ENCODE results near the gene MBD4. TPM values are rescaled to one million over a fixed set of nuclear protein-coding genes. Genes with fewer than 3 reads are reported as not detected.

The MBD4 gene
- total RNA-seq, 1 experiment from 2014 or later, result 35.8 TPM

DNA sequence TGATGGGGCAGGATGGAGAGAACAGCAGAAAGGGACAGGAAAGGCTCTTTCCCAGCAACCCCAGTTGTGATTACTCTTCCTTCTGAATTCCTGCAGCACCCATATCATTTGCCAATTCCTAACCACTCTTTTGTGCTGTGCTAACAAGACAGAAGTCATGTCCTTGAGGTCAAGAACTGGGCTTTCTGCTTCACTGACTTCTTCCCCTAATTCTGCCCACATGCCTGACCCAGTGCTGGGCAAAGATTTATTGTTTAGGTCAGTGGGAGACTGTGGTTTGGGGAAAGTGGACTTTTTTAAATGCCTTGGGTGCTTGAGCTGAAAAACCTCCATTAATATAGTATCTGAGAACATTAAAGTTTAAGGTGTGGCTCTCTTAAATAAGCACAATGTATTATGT is 7.1 kb downstream of the MBD4 start:
- intact Hi-C loops (cut with micrococcal nuclease), result no loop called here
- BruUV-seq (replicated peaks), result no TSS peak
- ChIA-PET CTCF (interaction anchor here (0.6 to 1.1 kb wide), 2 partner anchors 20 to 225 kb away, joined by 3 to 4 read pairs; no protein-coding TSS in a partner anchor), POLR2A (interaction anchor here (0.7 kb wide), 1 partner anchor 118 kb away, joined by 3 read pairs; no protein-coding TSS in a partner anchor)
- peaks cover 29% of the 10 kb centered on the region for H3K4me1 Mint-ChIP-seq (ENCODE audit: insufficient read depth, unreplicated experiment)
- TF ChIP-seq, protein P1, sequence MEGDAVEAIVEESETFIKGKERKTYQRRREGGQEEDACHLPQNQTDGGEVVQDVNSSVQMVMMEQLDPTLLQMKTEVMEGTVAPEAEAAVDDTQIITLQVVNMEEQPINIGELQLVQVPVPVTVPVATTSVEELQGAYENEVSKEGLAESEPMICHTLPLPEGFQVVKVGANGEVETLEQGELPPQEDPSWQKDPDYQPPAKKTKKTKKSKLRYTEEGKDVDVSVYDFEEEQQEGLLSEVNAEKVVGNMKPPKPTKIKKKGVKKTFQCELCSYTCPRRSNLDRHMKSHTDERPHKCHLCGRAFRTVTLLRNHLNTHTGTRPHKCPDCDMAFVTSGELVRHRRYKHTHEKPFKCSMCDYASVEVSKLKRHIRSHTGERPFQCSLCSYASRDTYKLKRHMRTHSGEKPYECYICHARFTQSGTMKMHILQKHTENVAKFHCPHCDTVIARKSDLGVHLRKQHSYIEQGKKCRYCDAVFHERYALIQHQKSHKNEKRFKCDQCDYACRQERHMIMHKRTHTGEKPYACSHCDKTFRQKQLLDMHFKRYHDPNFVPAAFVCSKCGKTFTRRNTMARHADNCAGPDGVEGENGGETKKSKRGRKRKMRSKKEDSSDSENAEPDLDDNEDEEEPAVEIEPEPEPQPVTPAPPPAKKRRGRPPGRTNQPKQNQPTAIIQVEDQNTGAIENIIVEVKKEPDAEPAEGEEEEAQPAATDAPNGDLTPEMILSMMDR (IDR thresholded peaks at IDR 0.05; ENCODE audit: unreplicated experiment), result no peak
- no peak overlapping the region for H3K4me3 Mint-ChIP-seq (ENCODE audit: unreplicated experiment)
- no peaks in the 10 kb centered on the region for H3K9me3 Mint-ChIP-seq (ENCODE audit: unreplicated experiment)
- no peaks in the 10 kb centered on the region for H3K27me3 Mint-ChIP-seq (ENCODE audit: insufficient read depth, unreplicated experiment)
- H3K27ac Mint-ChIP-seq (ENCODE audit: low read depth, unreplicated experiment), result no peak overlapping the region
- DNase-seq (ENCODE audit: unreplicated experiment), result no peak
- peaks cover 73% of the 10 kb centered on the region for H3K36me3 Mint-ChIP-seq (ENCODE audit: insufficient read depth, unreplicated experiment)

DNA sequence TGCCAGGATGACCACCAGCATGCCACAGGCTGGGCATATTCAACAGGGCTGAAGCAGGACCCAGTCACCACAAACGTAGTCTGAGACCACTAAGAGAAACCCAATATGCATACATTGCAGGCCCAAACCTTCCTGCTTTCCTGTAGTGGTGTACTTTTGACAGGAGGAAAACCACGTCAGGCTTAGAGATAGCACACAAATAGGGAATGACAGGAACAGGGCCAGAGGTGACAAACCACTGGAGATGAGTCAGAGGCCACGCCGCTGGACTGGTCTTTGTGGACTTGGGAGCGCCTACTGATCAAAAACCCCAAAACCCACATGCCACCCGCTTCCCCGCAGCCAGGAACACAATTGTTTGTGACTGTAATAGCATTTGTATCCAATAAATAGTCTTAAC is 7.7 kb downstream of the MBD4 start:
- TF ChIP-seq, protein P1 (IDR thresholded peaks at IDR 0.05; ENCODE audit: unreplicated experiment), result no peak
- no peak for DNase-seq (ENCODE audit: unreplicated experiment)
- peaks cover 26% of the 10 kb centered on the region for H3K4me1 Mint-ChIP-seq (ENCODE audit: insufficient read depth, unreplicated experiment)
- no peaks in the 10 kb centered on the region for H3K9me3 Mint-ChIP-seq (ENCODE audit: unreplicated experiment)
- CTCF ChIA-PET, result interaction anchor here (0.6 to 1.1 kb wide), 2 partner anchors 19 to 225 kb away, joined by 3 to 4 read pairs; no protein-coding TSS in a partner anchor
- H3K4me3 Mint-ChIP-seq (ENCODE audit: unreplicated experiment), result no peak overlapping the region
- no peak overlapping the region for H3K27ac Mint-ChIP-seq (ENCODE audit: low read depth, unreplicated experiment)
- no peaks in the 10 kb centered on the region for H3K27me3 Mint-ChIP-seq (ENCODE audit: insufficient read depth, unreplicated experiment)
- no TSS peak for BruUV-seq (replicated peaks)
- POLR2A ChIA-PET, result no interaction called here
- intact Hi-C loops (cut with micrococcal nuclease), result no loop called here
- peaks cover 67% of the 10 kb centered on the region for H3K36me3 Mint-ChIP-seq (ENCODE audit: insufficient read depth, unreplicated experiment)

DNA sequence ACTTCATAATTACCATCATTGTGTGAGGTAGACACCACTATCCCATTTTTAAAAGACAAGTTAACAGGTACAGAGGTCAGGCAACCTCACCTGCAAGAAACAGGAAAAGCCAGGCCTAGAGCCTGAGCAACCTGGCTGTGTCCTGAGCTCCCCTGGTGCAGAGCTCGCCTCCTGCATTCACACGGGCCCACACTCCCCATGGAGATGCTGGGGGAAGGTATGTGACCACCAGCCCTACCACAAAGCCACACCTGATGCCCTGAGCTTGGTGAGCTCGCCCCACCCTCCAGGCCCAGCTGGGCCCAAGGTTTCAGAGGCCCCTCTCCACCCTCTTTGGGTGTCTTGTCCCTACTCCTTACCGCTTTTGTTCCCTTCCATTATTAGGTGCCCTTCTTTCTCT is 10.1 kb downstream of the MBD4 start:
- no peak for DNase-seq (ENCODE audit: unreplicated experiment)
- no peak overlapping the region for H3K27ac Mint-ChIP-seq (ENCODE audit: low read depth, unreplicated experiment)
- CTCF ChIA-PET, result interaction anchor here (0.6 to 2.2 kb wide), 4 partner anchors 10 to 394 kb away, joined by 4 to 8 read pairs (median 4); partner anchors contain the start of genes IFT122 and MBD4
- peaks cover 43% of the 10 kb centered on the region for H3K36me3 Mint-ChIP-seq (ENCODE audit: insufficient read depth, unreplicated experiment)
- POLR2A ChIA-PET, result interaction anchor here (4.9 kb wide), 1 partner anchor 10 kb away, joined by 55 read pairs; the partner anchor contains the start of genes IFT122 and MBD4
- no peak overlapping the region for H3K4me3 Mint-ChIP-seq (ENCODE audit: unreplicated experiment)
- H3K9me3 Mint-ChIP-seq (ENCODE audit: unreplicated experiment), result no peaks in the 10 kb centered on the region
- H3K27me3 Mint-ChIP-seq (ENCODE audit: insufficient read depth, unreplicated experiment), result no peaks in the 10 kb centered on the region
- TF ChIP-seq, protein P1 (IDR thresholded peaks at IDR 0.05; ENCODE audit: unreplicated experiment), result no peak
- intact Hi-C loops (cut with micrococcal nuclease), result no loop called here
- H3K4me1 Mint-ChIP-seq (ENCODE audit: insufficient read depth, unreplicated experiment), result peaks cover 9% of the 10 kb centered on the region
- no TSS peak for BruUV-seq (replicated peaks)

DNA sequence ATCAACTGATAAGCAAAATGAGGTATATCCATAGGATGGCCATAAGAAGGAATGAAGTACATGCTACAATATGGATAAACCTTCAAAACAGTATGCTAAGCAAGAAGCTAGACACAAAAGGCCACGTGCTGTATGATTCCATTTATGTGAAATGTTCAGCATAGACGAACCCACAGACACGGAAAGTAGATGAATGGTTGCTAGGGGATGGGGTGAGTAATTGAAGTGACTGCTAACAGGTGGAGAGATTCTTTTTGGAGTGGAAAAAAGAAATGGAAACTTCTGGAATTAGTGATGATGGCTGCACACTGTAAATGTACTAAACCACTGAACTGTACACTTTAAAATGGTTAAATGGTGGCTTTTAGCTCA is 10.7 kb downstream of the MBD4 start:
- TF ChIP-seq, protein P1 (IDR thresholded peaks at IDR 0.05; ENCODE audit: unreplicated experiment), result no peak
- no peak overlapping the region for H3K27ac Mint-ChIP-seq (ENCODE audit: low read depth, unreplicated experiment)
- H3K27me3 Mint-ChIP-seq (ENCODE audit: insufficient read depth, unreplicated experiment), result no peaks in the 10 kb centered on the region
- ChIA-PET CTCF (interaction anchor here (0.6 to 2.2 kb wide), 5 partner anchors 11 to 461 kb away, joined by 3 to 8 read pairs (median 4); partner anchors contain the start of genes IFT122 and MBD4), POLR2A (interaction anchor here (1.0 to 4.9 kb wide), 3 partner anchors 10 to 151 kb away, joined by 3 to 55 read pairs (median 3); partner anchors contain the start of genes HMCES, IFT122 and MBD4)
- no TSS peak for BruUV-seq (replicated peaks)
- peaks cover 9% of the 10 kb centered on the region for H3K4me1 Mint-ChIP-seq (ENCODE audit: insufficient read depth, unreplicated experiment)
- intact Hi-C loops (cut with micrococcal nuclease), result no loop called here
- DNase-seq (ENCODE audit: unreplicated experiment), result no peak
- H3K9me3 Mint-ChIP-seq (ENCODE audit: unreplicated experiment), result no peaks in the 10 kb centered on the region
- H3K36me3 Mint-ChIP-seq (ENCODE audit: insufficient read depth, unreplicated experiment), result peaks cover 37% of the 10 kb centered on the region
- H3K4me3 Mint-ChIP-seq (ENCODE audit: unreplicated experiment), result no peak overlapping the region
